Measurements from ENCODE around the gene SLC1A7.

SLC1A7 gene

DNA sequence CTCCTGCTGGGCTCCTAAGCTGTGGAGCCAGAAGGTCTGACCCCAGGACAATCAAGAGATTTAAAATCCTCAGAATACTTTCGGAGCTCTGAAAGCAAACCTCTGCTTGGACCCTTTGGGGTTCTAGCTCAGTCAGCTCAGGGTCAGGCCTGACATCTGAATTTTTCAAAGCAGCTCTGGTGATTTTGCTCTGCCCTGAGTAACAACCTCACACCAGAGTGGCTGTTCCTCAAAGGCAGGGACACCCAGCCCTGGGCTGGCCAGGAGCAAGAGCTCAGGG is 11.9 kb downstream of the SLC1A7 start:
- H3K4me3 ChIP-seq (ENCODE audit: low read depth, low read length): no peak overlapping the region
- TF ChIP-seq, protein P1, sequence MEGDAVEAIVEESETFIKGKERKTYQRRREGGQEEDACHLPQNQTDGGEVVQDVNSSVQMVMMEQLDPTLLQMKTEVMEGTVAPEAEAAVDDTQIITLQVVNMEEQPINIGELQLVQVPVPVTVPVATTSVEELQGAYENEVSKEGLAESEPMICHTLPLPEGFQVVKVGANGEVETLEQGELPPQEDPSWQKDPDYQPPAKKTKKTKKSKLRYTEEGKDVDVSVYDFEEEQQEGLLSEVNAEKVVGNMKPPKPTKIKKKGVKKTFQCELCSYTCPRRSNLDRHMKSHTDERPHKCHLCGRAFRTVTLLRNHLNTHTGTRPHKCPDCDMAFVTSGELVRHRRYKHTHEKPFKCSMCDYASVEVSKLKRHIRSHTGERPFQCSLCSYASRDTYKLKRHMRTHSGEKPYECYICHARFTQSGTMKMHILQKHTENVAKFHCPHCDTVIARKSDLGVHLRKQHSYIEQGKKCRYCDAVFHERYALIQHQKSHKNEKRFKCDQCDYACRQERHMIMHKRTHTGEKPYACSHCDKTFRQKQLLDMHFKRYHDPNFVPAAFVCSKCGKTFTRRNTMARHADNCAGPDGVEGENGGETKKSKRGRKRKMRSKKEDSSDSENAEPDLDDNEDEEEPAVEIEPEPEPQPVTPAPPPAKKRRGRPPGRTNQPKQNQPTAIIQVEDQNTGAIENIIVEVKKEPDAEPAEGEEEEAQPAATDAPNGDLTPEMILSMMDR (IDR thresholded peaks at IDR 0.05; ENCODE audit: borderline replicate concordance, insufficient read depth, low read depth, low read length): no peak

DNA sequence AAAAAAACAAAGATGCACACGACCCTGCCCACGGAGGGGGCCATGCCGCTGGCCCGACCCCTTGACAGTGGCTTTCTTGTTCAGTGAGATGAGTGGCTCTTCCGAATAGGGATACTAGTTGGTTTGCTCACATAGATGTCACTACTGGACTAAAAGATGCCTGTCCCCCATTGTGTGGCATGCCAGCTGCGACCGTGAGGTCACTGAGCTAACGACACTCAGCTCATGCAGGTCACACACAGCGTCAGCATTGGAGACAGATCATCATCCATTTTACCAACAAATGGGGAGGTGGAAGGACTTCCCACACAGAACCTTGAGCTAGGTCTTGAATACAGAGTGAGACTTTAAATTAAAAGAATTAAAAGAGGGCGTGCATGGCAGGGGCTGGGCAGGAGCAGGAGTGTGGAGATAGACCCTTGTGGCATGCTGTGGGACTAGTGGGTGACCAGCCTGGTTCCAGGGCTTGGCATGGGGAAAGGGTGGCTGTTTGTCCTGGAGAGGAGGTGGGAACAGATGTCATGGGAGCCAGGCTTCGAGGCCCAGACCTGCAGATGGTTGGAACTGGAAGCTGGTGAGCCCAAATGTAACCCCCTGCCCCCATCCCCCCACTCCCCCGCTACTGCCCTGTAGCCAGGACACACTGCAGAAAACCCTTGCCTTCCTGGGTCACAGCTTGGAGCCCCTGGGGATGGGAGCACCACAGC is 12.4 kb downstream of the SLC1A7 start:
- H3K4me3 ChIP-seq (ENCODE audit: low read depth, low read length): no peak overlapping the region
- TF ChIP-seq, protein P1 (IDR thresholded peaks at IDR 0.05; ENCODE audit: borderline replicate concordance, insufficient read depth, low read depth, low read length): no peak

DNA sequence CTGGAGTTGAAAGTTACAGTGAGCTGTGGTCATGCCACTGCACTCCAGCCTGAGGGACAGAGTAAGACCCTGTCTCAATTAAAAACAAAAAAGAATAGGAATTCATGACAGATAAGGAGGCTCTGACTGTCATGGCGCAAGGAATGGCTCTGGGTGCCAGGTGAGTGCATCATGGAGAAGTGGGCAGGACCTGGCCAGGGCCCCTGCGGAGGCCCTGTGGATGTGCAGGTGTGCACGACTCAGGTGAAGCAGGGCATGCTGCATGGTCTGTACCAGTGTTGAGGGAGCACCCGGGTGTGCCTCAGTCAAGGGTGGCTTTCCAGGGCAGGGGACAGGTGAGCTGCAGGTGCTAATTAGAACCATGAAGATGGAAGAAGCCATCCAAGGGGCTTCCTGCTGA is 14.0 kb downstream of the SLC1A7 start:
- TF ChIP-seq, protein P1 (IDR thresholded peaks at IDR 0.05; ENCODE audit: borderline replicate concordance, insufficient read depth, low read depth, low read length): no peak
- H3K4me3 ChIP-seq (ENCODE audit: low read depth, low read length): no peak overlapping the region

DNA sequence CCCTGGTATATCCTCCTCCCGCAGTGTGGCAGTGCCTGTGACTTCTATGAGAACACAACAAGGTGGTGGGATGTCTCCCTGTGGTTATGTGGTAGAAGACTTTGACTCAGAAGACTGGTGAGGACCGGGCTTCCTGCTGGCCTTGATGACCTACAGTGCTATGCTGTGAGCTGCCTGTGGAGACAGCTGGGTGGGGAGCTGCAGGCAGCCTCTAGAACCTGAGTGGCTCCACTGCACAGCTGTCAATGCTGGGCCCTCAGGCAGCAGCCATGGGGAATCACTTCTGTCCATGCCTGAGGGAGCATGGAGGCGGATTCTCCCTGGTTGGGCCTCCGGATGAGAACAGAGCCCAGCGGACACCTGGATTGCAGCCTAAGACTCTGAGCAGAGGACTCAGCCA is 14.9 kb downstream of the SLC1A7 start:
- no peak overlapping the region for H3K4me3 ChIP-seq (ENCODE audit: low read depth, low read length)
- TF ChIP-seq, protein P1 (IDR thresholded peaks at IDR 0.05; ENCODE audit: borderline replicate concordance, insufficient read depth, low read depth, low read length): no peak

DNA sequence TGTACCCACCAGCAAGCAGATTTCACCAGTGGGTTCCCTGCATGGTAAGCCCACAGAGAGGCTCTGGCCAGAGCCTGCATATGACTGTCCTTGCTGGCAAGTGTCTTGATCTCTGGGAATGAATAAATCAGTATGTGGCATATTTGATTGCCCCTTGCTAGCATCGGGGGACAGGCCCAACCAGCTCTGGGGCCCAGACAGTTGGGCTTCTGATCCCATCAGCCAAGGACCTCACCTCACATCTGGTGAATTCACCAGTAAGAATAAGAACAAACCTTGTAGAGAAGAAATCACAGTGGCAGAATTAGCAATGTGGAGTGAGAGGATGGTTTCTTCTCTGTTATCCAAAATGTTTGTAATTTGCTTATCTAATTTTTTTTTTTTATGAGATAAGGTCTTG is 15.9 kb downstream of the SLC1A7 start:
- TF ChIP-seq, protein P1 (IDR thresholded peaks at IDR 0.05; ENCODE audit: borderline replicate concordance, insufficient read depth, low read depth, low read length): no peak
- no peak overlapping the region for H3K4me3 ChIP-seq (ENCODE audit: low read depth, low read length)

DNA sequence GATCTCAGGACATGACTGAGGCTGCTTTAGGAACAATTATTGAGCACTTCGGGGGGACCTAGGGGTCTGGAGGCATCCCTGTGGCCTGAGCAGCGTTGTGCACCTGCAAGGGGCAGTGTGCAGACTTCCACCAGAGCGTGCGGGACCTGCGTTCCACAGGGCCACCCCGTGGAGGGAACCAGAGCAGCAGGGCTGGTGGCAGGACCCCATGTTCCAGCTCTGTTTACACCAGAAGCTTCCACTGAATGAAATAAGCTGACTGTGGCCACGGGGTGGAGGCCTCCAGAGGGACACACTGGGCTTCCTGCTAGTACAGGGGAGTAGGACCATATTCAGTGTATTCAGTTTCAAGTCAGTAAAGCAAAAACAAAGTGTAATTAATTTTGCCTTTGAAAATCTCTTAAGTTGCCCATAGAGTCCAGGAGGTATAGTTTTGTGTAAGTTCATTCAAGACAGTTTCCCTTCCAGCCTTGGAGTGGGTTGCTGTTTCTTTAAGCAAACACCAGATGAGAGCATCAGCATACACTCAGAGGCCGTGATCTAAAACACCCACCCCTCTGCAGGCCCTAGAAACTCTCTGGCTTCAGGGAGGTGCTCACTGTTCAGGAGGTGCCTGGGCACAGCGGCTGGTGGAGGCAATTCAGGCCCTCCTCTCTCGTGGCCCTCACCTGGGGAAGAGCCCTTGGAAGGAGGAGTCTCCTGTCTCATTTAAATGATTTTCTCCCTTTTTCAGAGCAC is 16.6 kb downstream of the SLC1A7 start:
- H3K4me3 ChIP-seq (ENCODE audit: low read depth, low read length): no peak overlapping the region
- TF ChIP-seq, protein P1 (IDR thresholded peaks at IDR 0.05; ENCODE audit: borderline replicate concordance, insufficient read depth, low read depth, low read length): no peak

DNA sequence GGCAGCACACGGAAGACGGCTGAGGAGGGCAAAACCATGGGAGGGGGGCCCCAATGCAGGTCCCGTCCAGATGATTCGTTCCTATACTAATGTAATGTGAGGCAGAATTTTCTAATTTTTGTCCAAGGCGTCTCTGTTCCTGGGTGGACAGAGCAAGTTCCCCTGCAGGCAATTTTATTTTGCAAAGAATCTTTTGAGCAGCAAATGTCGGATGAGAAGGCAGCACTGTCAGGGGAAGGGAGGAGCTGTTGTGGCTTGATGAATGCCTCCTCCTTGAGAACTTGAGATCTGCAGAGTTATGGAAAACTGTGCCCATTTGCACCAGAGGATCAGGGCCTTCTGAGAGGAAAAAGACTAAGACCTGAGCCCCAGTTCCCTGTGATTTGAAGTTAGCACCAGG is 17.3 kb downstream of the SLC1A7 start:
- TF ChIP-seq, protein P1 (IDR thresholded peaks at IDR 0.05; ENCODE audit: borderline replicate concordance, insufficient read depth, low read depth, low read length): no peak
- H3K4me3 ChIP-seq (ENCODE audit: low read depth, low read length): no peak overlapping the region

All from GM12875 (cell line).